GM18502 (cell line): ENCODE measurements around the gene EHD4.

Source experiments
- ATAC-seq: cut with Tn5 transposase; IDR thresholded peaks from one replicate; pipeline ENCODE4 v1.9.1; 2021; ENCODE audit warnings: mild to moderate bottlenecking; ENCODE audit not compliant: unreplicated experiment, poor library complexity

The EHD4 gene

DNA sequence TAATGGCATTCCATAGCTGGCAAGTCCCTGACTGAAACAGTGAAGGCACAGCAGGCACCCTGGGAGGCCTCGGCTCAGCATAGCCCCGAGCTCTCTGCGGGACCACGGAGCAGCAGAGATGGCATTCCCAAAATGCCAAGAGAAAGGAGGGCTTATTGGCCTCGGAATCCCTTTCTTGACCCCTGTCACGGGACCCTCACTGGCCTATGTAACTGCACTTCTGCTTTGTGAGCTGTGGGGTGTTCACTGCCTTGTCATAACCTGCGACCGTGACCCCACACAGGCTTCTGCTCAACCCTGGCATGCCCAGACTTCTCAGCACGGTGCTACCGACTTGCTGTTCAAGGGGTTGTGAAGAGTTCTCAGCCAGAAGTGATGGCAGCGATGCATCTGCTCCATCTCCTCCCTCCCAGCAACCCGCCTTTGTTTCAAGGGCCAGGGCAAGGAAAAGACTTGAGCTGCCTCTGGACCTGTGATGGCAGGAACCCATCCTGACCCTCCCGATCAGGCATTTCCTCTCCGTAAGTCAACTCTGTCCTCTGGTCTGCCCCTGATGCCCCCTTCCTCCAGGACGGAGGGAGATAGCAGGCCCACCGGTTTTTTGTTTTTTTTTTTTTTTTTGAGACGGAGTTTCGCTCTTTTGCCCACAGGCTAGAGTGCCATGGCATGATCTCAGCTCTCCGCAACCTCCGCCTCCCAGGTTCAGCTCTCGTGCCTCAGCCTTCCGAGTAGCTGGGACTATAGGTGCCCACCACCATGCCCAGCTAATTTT, 30.5 kb downstream of the EHD4 start:
- no peak for ATAC-seq

DNA sequence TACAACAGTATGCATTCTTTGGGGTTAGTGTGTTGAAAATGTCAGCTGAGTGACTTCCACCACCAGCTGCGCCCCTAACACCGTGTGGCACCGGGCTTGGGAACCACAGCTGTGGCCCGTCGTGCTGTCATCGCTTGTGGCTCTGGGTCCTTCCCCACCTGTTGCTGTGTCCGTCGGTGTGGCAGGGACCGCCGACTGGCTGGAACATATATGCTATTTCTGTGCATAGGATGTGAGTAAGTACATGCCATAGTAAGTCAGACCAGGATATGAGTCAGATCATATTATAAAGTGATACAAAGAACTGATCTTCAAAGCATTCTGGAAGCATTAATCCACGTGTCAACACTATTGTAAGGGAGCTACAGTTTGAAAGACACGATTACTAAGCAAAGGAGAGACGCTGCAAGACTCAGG, 31.9 kb downstream of the EHD4 start:
- ATAC-seq: no peak

DNA sequence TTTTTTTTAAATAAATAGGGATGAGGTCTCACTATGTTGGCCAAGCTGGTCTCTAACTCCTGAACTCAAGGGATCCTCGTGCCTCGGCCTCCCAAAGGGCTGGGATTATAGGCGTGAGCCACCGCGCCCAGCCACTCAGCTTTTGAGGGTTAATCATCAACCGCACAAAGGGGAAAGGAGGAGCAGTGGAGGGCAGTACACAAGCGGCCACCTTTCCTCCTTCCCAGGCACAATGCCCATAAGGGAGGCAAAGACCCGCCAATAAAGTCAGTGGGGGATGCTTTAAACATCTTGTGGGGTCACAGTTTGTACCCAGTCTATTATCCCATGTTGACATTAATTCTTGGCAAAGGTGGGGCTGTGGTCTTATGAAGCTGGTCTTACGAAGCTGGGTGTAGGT, 32.4 kb downstream of the EHD4 start:
- ATAC-seq: no peak

DNA sequence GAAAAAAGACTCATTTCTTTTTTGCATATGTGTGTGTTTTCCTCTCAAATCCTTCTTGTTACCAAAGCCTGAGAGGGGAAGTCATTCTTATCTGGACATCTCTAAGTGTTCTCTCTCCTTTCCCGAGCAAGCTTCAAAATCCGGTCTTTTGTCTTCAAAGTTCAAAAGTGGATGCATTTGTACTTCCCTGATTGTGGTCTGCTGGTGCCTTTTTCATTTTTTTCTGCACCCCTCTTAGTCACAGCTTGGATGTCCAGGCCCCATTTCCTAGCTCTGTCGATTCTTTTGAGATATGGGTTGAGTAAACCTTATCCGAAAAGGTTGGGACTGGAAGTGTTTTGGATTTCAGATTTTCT, 34.8 kb downstream of the EHD4 start:
- no peak for ATAC-seq

DNA sequence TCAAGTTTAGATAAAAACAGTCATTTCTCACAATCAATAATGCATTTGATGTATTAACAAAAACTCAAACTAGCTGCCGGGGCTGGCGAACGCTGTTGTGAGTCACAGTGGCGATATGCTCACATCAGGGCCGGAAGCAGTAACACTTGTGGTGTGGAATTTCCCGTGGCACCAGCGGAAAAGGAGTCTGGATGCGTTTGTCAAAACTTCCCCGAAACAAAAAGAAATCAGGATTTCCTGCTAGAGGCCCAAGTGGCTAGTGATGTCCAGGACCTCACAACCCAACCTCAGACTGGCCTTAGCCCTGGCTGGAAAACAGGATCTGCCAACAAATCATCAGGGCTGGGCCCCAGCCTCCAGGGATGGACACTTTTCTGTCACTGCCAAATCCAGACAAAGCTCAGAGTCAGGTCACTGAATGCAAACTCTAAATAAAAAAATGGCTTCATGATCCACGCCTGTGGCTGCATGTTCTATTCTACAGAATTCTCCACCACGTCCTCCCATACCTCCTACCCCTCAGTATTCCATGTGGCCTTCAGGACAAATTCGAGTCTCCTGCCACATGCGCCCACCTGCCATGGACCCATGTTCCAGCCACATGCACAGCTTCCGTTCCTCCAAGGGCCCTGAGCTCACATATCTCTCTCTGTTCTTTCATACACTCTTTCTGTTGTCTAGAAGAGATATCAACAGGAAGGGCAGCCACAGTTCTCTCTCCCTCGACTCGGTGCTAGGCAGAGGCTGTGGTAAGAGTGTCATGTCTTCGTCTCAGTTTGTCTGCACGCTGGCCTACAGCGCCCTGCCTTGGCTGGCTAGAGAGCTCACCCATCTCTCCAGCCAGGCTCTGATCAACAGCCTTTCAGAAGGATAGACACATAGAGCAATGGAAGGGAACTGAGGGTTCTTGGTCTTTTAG, 35.4 kb downstream of the EHD4 start:
- no peak for ATAC-seq

DNA sequence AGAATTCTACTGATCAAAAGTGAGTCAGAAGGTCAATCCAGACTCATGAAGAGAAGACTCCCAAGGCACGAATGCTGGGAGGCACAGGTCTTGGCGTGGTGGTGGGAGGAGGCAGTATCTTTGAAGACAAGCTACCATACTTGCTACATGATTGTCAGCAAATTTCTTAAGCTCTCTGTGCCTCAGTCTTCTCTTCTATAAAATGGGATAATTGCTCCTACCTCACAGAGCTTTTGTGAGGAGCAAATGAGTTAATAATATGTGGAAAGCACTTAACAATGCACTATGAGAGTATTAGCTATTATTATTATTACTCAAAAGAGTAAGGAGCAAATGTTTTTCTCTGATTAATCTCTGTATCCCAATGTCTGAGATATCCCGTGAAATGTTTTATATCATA, 36.2 kb downstream of the EHD4 start:
- no peak for ATAC-seq

DNA sequence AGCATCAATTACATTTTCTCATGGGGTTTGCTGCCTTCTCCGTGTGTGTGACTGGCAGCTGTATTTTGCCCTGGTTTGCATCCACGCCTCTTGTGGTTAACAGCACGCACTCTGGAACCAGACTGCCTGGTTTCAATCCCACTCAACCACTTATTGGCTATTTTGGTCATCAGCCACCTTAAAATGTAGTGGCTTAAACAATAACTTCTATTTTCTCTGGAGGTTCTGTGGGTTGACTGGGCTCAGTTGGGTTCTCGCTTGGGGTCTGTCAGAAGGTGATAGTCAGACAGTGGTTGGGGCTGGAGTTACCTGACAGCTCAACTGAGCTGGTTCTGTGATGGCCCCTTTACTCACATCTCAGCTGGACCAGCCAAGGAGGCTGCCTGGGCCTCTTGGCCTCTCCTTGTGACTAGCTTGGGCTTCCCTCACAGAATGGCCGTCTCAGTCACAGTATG, 36.8 kb downstream of the EHD4 start:
- peak; percentile 48 for ATAC-seq

DNA sequence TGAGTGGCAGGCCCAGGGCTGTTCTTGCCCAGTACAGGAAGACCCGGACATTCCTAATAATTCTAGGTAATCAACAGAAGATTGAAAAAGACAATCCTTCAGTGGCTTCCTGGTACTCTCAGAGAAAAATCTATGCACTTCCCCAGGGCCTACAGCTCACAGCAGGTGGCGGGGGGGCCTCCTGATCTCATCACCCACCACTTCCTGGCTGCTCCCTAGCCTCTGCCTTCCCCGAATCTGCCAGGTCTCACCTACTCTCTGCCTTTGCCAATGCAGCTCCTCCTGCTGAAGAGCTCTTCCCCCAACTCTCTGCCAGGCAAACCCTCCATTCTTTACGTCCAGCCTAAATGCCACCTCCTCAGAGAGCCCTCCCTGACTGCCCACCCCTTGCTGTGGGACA, 37.5 kb downstream of the EHD4 start:
- peak; percentile 57 for ATAC-seq

DNA sequence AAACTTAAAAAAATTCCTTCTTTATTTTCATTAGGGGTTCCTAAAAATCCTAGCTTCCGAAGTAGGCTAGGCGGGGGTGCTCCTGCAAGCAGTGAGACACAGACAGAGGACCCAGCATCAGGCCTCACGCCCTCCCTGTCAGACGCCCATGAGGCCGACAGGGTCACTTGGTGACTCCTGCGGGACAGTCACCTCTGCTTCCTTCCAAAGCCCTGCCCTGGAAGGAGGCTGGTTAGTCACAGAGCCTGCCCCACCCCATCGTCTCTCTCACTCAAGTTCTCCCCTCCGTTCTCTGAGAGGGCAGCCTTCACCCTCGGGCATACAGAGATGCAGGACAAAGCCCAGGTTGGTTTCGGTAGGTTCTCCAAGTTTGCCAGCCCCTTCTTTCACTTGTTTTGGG, 38.6 kb downstream of the EHD4 start:
- no peak for ATAC-seq

DNA sequence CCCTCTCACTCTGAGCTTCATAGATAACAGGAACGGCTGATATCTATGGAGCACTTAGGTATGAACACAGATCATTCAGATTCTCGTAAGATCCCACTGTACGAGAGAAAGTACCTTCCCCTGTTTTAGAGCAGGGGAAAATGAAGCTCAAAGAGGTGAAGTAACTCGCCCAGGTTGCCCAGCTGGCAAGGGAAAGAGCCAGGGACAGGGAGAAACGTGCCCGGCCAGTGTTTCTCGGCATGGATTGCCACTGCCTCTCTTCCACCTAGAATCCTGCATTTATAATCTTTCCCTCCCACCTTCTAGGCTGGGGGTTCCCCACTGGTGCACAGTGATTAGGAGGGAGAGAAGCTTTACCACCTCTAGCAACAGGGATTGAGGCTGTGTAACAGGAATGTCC, 39.0 kb downstream of the EHD4 start:
- no peak for ATAC-seq

DNA sequence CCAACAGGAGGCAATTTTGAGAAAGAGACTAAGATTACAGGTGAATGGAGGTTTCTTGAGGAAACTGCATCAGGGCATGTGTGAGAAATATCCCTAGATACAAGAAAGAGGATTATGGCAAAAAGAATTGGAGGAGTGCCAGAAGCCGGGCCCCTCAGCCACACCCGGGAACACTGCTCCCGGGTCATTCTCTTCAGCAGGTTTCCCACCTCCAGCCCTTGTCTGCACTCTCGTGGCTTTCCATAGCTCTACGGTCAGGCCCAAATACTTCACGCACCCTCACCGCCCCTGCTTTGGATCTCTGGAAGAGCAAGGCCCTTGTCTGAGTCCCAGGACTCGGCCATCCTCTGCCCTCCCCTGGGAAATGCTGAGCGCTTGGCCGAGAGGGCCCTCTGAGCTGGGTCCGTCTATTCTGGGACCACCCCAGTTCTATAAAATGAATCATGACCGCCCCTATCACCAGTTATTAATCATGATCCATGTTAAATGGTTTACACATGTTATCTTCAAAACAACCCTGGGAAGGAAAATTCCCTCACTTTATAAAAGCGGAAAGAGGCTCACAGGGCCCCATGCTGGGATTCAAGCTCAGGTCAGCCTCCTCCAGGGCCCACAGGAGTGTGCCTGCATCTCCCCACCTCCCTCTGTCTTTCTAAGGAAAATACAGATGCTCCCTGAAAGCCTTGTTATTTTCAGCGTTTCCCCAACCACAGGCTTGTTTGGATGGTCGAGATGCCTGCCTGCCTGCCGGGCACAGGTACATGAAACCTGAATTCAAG, 39.7 kb downstream of the EHD4 start:
- ATAC-seq: no peak

DNA sequence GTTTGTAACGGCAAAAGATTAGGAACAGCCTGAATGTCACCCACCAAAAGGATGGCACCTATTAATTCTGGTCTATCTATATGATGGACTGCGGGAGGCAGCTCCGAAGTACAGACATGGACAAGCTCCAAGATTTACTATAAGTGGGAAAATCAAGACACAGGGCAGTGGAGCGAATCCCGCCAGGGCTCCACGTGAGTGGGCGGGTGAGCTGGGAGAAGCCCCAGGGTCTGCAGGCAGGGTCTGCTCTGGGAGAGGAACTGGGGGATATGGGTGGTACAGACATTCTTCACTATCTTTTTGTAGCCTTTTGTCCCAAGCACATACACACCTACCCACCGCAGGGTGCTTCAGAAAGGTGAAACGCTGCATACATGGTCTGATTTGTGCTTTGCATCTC, 40.3 kb downstream of the EHD4 start:
- no peak for ATAC-seq

DNA sequence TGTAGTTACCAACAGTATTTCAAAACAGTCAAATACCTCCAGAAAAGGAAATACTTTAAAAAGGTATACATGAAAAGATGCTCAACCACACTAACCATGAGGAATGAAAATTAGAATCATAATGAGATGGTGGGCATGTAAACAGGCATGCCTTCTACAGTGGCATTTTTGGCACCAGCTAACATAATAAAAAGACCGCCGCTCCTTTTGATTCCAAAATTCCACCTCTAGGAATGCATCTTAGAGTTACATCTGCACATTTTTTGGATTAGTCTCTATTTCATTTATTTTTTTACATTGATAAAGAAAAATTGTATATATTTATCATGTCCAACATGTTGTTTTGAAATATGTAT, 41.5 kb downstream of the EHD4 start:
- ATAC-seq: no peak

DNA sequence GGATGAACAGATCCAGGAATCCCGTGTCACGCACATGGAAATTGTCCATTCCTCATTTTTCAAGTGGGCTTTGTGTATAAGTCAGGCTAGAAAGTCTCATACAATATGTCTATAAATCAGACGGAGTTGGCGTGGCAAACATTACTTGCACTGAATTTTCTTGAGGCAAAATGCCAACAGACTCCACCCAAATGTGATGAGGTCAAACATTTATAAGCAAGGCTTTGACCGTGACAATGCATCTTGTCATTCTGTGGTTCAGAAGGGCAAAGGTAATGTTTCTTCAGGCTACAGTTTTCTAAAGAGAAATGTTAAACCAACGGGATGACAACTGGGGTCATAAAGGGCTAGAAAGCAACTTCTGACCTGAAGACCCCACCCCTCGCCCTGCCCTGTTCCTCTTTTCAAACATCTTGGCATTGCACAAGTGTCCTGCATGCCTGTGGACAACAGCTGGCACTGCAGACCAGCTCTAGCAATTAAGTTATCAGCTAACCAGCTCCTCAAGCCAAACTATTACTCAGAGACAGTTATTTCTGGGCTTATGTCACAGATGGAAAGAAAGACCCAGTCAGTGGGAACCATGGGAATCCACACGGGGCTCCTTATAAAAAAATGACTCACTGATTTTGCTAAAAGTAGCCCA, 42.0 kb downstream of the EHD4 start:
- no peak for ATAC-seq

DNA sequence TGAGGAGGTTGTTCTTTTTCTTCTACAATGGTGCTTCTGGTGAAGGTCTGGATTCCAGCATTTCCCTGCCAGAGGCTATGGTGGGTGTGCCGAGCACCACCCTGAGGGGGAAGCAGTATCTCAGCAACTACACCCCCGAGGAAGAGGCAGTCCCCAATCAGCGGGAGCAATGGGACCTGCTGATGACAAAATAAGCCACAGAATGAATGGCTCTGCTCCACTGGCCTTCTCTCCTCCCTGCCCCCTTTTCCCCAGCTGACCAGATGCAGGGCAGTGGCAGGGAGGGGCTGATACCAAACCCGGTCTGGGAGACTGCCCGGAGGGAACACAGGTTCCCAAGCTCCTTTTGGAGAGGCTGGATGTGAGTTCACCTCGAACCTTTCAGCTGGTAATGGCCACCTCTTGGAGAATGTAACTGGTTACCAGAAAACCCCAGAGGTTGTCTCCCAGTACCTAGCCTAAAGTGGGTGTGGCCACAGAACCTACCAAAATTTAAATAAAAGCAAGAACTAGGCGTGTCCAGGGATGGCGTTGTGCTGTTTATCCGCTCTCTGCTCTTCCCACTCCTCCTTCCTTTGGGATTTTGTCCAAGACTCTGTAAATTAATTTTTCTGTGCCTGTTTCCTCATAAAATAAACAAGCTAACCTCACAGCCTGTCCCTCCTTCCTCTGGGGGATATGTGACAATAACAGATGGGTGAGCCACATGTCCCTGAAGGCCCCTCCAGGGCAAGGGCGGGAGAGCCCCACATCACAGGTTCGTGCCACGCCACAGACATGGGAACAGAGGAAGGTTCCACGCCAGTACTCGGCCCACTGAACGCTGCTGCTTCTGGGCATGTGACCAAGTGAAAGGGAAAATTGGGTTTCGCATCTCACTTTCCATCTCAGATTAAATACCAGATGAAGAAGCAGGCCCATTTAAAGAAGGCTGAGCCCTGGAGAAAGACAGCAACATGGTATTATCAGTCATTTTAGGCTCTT, 43.4 kb downstream of the EHD4 start:
- ATAC-seq: peak; percentile 70

DNA sequence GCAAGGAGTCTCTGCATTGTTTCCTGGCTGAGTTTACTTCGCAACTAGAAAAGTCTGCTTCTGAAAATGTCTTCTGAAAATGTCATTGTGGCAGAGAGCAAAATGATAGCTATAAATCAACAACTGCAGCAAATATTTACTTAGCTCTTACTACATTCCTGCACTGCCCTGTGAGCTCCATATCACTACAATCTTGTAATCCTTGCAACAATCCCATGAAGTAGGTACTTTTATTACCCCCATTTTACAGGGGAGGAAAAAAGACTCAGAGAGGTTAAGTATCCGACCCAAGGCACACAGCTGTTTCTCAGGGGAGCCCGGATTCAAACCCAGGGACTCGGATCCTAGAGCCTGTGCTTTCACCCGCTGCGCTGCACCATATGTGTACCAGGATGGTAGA, 44.3 kb downstream of the EHD4 start:
- ATAC-seq: no peak

DNA sequence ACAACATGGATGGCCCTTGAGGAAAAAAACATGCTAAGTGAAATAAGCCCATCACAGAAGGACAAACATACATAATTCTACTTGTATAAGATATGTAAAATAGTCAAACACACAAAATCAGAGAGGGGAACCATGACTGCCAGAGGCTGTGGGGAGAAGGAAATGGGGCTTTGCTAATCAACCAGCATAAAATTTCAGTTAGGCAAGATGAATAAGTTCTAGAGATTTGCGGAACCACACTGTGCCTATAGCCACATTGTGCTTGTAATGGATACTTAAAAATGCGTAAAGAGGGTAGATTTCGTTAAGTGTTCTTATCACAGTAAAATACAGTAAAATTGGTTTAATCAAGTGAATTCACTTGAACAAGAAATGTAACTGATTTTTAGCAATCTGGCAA, 44.8 kb downstream of the EHD4 start:
- no peak for ATAC-seq

DNA sequence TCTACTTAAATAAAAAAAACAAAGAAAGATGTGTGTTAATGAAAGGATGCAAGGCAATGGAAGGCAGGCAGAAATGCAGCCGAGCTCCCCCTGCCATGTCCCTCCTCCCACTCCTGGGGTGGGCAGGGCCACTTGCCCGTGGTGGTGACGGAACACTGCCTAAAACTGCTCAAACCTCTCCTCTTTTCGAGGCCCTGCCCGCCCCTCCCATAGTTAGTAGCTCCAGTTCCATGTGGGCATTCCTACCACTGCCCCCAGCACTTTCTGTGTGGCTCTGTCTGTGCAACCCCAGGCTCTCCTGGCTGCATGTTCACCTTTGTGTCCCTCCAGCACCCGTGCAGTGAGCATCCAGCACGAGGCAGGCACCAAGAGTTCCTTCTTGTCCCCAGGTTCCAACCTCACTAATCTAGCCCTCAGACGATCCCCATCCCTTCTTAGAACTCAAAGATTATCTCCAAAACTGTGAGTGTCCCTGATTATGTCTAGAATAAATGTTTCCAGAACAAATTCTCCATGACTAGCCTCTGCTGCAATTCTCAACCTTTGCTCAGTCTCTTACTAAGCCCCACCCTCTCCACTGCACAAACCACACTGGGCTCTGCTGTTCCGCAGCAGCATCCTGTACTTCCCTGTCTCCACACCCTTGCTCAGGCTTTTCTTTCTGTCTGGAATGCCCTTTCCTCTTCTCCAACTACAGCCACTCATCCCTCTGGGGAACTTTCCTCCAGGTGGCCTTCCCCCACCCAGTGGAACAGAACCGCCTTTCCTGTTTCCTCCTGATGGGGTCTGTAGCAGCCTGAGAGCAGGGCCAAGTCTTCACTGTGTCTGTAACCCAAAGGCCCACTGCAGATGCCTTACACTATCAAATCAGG, 45.9 kb downstream of the EHD4 start:
- ATAC-seq: no peak
